ENCODE results near the gene ADH5. TPM values are rescaled to one million over a fixed set of nuclear protein-coding genes. Genes with fewer than 3 reads are reported as not detected.
"Not testable (repeated sequence)": the region's sequence is repeated elsewhere in the genome, so short reads cannot be mapped to it uniquely, and the experiment has no call there.

Gene ADH5
- total RNA-seq, 1 donor from 2014 or later: 129 TPM

DNA sequence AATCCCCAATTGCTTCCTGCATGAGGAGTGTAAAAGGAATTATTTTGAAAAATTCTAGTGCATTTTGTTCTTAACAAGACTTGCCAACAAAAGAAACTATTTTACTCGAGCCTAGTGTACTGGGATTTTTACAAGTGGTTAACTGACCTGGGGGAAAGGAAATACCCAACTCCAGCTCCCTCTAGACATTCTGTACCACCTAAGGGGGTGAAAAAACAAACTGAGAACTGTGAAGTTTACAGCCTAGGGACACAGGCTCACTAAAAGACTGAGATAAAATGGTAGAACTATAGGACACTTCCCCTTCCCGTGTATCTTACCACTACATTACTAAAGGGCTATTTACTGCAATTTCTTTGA is 2.6 kb upstream of the ADH5 start:
- H3K36me3 ChIP-seq: no peaks in the 10 kb centered on the region
- TF ChIP-seq POLR2A (IDR thresholded peaks at IDR 0.05) (no peak), POLR2AphosphoS5 (IDR thresholded peaks at IDR 0.05; ENCODE audit: insufficient read depth in 1 of 2, low read depth in 1 of 2) (no peak)
- TF ChIP-seq, protein P1, sequence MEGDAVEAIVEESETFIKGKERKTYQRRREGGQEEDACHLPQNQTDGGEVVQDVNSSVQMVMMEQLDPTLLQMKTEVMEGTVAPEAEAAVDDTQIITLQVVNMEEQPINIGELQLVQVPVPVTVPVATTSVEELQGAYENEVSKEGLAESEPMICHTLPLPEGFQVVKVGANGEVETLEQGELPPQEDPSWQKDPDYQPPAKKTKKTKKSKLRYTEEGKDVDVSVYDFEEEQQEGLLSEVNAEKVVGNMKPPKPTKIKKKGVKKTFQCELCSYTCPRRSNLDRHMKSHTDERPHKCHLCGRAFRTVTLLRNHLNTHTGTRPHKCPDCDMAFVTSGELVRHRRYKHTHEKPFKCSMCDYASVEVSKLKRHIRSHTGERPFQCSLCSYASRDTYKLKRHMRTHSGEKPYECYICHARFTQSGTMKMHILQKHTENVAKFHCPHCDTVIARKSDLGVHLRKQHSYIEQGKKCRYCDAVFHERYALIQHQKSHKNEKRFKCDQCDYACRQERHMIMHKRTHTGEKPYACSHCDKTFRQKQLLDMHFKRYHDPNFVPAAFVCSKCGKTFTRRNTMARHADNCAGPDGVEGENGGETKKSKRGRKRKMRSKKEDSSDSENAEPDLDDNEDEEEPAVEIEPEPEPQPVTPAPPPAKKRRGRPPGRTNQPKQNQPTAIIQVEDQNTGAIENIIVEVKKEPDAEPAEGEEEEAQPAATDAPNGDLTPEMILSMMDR (IDR thresholded peaks at IDR 0.05): no peak
- H3K4me1 ChIP-seq: peaks cover 28% of the 10 kb centered on the region
- peak overlapping the region in 1 of 2 donors; percentile 88 for H3K4me3 ChIP-seq
- DNase-seq (ENCODE audit: extremely low spot score in 2 of 2): no peak
- H3K9me3 ChIP-seq: no peaks in the 10 kb centered on the region
- H3K27me3 ChIP-seq: no peaks in the 10 kb centered on the region
- intact Hi-C loops (cut with DNase I): no loop called here
- H3K27ac ChIP-seq: peak overlapping the region; percentile 93

DNA sequence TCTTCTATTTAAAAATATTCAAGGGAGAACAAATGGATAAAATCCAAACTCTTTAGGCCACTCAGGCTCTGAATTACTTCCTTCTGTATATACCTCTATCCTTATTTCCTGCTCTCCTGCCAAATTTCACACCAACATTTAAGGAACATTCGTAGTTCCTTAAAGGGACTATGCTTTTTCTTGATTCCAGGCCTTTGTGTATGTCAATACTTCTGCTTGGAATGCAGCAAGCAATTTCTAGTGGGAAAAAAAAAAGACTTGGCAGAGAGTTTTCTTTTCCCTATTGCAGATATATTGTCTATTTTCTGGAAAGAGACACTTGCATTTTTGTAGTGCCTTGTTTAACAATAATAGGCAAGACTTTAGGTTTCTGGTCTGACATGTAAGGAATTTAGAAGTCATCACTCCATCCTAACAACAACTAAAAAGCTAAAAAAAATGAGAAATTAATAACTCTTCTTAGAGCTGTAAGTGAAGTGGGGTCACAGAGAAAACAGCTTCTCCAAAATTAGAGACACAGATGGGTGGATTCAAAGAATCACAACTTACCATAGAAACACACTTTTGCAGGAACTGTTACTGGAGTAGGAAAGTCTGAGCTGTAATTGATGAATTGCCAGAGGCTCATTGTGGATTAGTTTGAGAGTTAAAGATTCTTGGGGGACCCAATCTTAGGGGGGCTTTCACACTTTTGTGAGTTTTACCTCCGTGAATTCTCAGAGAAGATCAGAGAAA is 2.1 kb upstream of the ADH5 start:
- H3K27ac ChIP-seq: peak overlapping the region; percentile 93
- no peak for DNase-seq (ENCODE audit: extremely low spot score in 2 of 2)
- H3K9me3 ChIP-seq: no peaks in the 10 kb centered on the region
- intact Hi-C loops (cut with DNase I): no loop called here
- peaks cover 31% of the 10 kb centered on the region for H3K4me1 ChIP-seq
- H3K36me3 ChIP-seq: no peaks in the 10 kb centered on the region
- no peaks in the 10 kb centered on the region for H3K27me3 ChIP-seq
- peak overlapping the region; percentile 6 to 88 for H3K4me3 ChIP-seq
- TF ChIP-seq POLR2A (IDR thresholded peaks at IDR 0.05) (no peak), POLR2AphosphoS5 (IDR thresholded peaks at IDR 0.05; ENCODE audit: insufficient read depth in 1 of 2, low read depth in 1 of 2) (no peak)
- TF ChIP-seq, protein P1 (IDR thresholded peaks at IDR 0.05): no peak

DNA sequence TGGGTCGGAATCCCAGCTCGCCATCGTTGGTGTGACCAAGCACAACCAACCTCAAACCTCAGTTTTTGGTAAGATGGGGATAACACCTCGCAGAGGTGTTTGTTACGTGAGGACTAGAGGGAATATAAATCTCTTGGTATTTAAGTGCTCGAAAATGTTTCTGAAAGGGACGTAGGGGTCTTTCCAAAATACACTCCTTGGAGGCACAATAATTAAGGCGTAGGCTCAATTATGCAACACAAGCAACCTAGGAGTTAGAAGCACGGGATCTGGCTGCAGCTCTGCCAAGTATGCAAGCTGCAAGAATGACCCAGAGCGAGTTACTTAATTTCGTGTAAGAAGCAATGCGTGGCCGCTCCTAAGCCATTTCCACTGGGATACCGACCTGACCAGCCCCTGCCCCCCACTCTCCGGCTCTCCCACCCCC is 552 bp downstream of the ADH5 start:
- Histone ChIP-seq H3K36me3 (peaks cover 0 to 14% of the 10 kb centered on the region in 2 donors), H3K4me1 (peaks cover 42% of the 10 kb centered on the region), H3K9me3 (no peaks in the 10 kb centered on the region), H3K4me3 (peak overlapping the region; percentile 78 to 88), H3K27me3 (no peaks in the 10 kb centered on the region), H3K27ac (peak overlapping the region; percentile 93)
- TF ChIP-seq POLR2AphosphoS5 (IDR thresholded peaks at IDR 0.05; ENCODE audit: insufficient read depth in 1 of 2, low read depth in 1 of 2) (peak in 1 of 2 donors; percentile 79), POLR2A (IDR thresholded peaks at IDR 0.05) (no peak)
- TF ChIP-seq, protein P1 (IDR thresholded peaks at IDR 0.05): no peak
- peak in 1 of 2 donors; percentile 94 for DNase-seq (ENCODE audit: extremely low spot score in 2 of 2)
- intact Hi-C loops (cut with DNase I): no loop called here

DNA sequence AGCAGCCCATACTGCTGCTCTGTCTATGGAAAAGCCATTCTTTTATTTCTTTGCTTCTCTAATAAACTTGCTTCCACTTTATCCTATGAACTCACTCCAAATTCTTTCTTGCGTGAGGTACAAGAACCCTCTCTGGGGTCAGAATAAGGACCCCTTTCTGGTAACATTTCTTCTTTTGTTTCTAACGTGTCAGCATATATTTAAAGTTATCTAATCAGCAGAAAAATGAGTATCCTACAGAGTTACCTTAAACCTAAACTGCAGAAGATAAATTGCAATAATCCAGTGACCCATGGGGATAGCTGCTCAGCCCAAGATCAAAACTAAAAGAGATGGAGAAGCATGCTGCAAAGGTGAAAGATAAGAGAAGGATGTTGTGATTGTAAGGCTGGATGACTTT is 4.0 kb downstream of the ADH5 start:
- DNase-seq (ENCODE audit: extremely low spot score in 2 of 2): no peak
- no peak overlapping the region for H3K27ac ChIP-seq
- no peaks in the 10 kb centered on the region for H3K27me3 ChIP-seq
- H3K4me3 ChIP-seq: no peak overlapping the region
- peaks cover 32% of the 10 kb centered on the region for H3K4me1 ChIP-seq
- intact Hi-C loops (cut with DNase I): no loop called here
- H3K9me3 ChIP-seq: no peaks in the 10 kb centered on the region
- peaks cover 5 to 46% of the 10 kb centered on the region in 2 donors for H3K36me3 ChIP-seq
- TF ChIP-seq POLR2A (IDR thresholded peaks at IDR 0.05): no peak
- no peak for TF ChIP-seq POLR2AphosphoS5 (IDR thresholded peaks at IDR 0.05; ENCODE audit: insufficient read depth in 1 of 2, low read depth in 1 of 2)
- TF ChIP-seq, protein P1 (IDR thresholded peaks at IDR 0.05): no peak

DNA sequence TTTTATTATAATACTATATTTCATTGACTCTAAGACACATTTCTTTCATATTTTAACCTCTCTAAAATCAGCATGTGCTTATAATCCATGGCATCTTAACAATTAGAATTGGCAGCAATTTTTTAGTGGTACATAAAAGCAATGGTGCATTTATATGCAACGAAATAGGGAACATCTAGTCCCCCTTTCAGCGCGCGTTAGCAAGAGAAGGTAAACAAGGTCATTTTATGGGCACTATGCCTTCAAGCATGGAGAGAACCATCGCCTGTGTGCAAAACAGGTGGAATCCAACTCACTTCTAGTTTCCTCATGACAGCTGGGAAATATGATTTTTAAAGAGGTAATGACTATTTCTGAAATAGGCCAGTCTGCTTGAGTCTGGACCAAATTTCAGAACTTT is 6.4 kb downstream of the ADH5 start:
- intact Hi-C loops (cut with DNase I): no loop called here
- no peak overlapping the region for H3K4me3 ChIP-seq
- H3K4me1 ChIP-seq: peaks cover 25% of the 10 kb centered on the region
- H3K36me3 ChIP-seq: peaks cover 5 to 58% of the 10 kb centered on the region in 2 donors
- H3K27ac ChIP-seq: no peak overlapping the region
- no peak for DNase-seq (ENCODE audit: extremely low spot score in 2 of 2)
- no peaks in the 10 kb centered on the region for H3K9me3 ChIP-seq
- H3K27me3 ChIP-seq: no peaks in the 10 kb centered on the region
- TF ChIP-seq, protein P1 (IDR thresholded peaks at IDR 0.05): no peak
- TF ChIP-seq POLR2AphosphoS5 (IDR thresholded peaks at IDR 0.05; ENCODE audit: insufficient read depth in 1 of 2, low read depth in 1 of 2): no peak
- no peak for TF ChIP-seq POLR2A (IDR thresholded peaks at IDR 0.05)

DNA sequence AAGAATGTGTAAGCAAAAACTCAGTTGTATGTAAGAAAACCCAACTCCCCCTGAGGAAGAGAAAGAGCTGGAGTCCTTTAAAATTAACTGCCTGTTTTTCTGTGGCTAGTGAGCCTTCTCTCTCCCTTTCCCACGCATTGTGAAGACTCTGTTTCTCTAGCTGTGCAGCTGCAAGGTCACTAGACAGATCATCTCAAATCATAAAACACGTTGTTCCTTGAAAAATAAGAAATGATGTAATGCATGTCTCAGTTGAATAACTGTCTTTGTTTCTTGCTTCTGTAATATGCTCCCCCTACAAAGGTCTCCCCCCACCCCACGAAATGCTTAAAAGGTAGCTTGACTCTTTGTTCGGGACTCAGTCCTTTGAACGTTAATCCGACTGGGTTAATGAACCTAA is 7.7 kb downstream of the ADH5 start:
- peaks cover 16% of the 10 kb centered on the region for H3K4me1 ChIP-seq
- intact Hi-C loops (cut with DNase I); H3K27ac ChIP-seq: not testable (repeated sequence)

More for the DNA sequence above, 7.7 kb downstream of the ADH5 start:
- not testable (repeated sequence) for H3K27me3 ChIP-seq; H3K9me3 ChIP-seq; DNase-seq (ENCODE audit: extremely low spot score in 2 of 2); H3K4me3 ChIP-seq
- H3K36me3 ChIP-seq: peaks cover 5 to 66% of the 10 kb centered on the region in 2 donors

All from vagina (tissue), 2 donors.